ENCODE data around the gene WNT1. TPM values are rescaled to one million over a fixed set of nuclear protein-coding genes. Genes with fewer than 3 reads are reported as not detected.

Gene WNT1
- polyA plus RNA-seq, 3 donors: 0.33 TPM; not detected in 2

- 100% methylated on average over 1 of the region's 9 CpGs for WGBS (ENCODE audit: insufficient coverage)
- H3K27me3 ChIP-seq (ENCODE audit: control insufficient read depth in 2 of 2, insufficient read depth in 2 of 2, low read length in 2 of 2): no peaks in the 10 kb centered on the region
- TF ChIP-seq CTCF (IDR thresholded peaks at IDR 0.05): no peak
- Mint-ChIP-seq H3K4me1 (peaks cover 5% of the 10 kb centered on the region), H3K27ac (peak overlapping the region in 1 of 7 donors; percentile 12), H3K9me3 (peaks cover 0 to 1% (median 0%) of the 10 kb centered on the region in 7 donors), H3K27me3 (ENCODE audit: low read depth in 3 of 3) (no peaks in the 10 kb centered on the region), H3K4me3 (no peak overlapping the region), H3K36me3 (peaks cover 79 to 88% of the 10 kb centered on the region in 2 donors)
- H3K27ac ChIP-seq (ENCODE audit: low read depth in 1 of 2, low read length in 2 of 2): no peak overlapping the region
- H3K4me2 ChIP-seq (replicated peaks; ENCODE audit: extremely low read depth, low read length, poor library complexity, severe bottlenecking): no peak overlapping the region
- H4K20me1 ChIP-seq (ENCODE audit: insufficient read depth, low read length): peaks cover 61% of the 10 kb centered on the region
- H2AFZ ChIP-seq (ENCODE audit: insufficient read depth, low read depth, low read length, poor library complexity, severe bottlenecking): no peak overlapping the region
- no peak overlapping the region for H3K9ac ChIP-seq (ENCODE audit: insufficient read depth, low read length, poor library complexity, severe bottlenecking)
- peaks cover 72 to 94% of the 10 kb centered on the region in 2 donors for H3K36me3 ChIP-seq (replicated peaks in 1 of 2; ENCODE audit: control insufficient read depth in 1 of 2, insufficient read depth in 2 of 2, low read length in 2 of 2)
- H3K79me2 ChIP-seq (ENCODE audit: insufficient read depth, low read length): no peaks in the 10 kb centered on the region
- no peak for DNase-seq
- H3K4me1 ChIP-seq (ENCODE audit: control insufficient read depth in 1 of 2, insufficient read depth in 2 of 2, low read length in 2 of 2): peaks cover 5% of the 10 kb centered on the region in 2 donors
- no peak overlapping the region for H3K4me3 ChIP-seq (replicated peaks in 1 of 3; ENCODE audit: low read depth in 2 of 3, low read length in 3 of 3)
- intact Hi-C loops (cut with micrococcal nuclease): no loop called here
- no peaks in the 10 kb centered on the region for H3K9me3 ChIP-seq (replicated peaks in 1 of 2; ENCODE audit: control insufficient read depth in 1 of 2, insufficient read depth in 1 of 2, low read length in 2 of 2)
Measured at GRCh38 chr12:48933664-48934311, 44.3 kb upstream of the WNT1 start.

- no peak overlapping the region for H3K4me2 ChIP-seq (replicated peaks; ENCODE audit: extremely low read depth, low read length, poor library complexity, severe bottlenecking)
- no peaks in the 10 kb centered on the region for H3K27me3 ChIP-seq (ENCODE audit: control insufficient read depth in 2 of 2, insufficient read depth in 2 of 2, low read length in 2 of 2)
- Mint-ChIP-seq H3K27ac (peak overlapping the region in 1 of 7 donors; percentile 15), H3K4me1 (peaks cover 10% of the 10 kb centered on the region), H3K4me3 (no peak overlapping the region), H3K36me3 (peaks cover 82 to 90% of the 10 kb centered on the region in 2 donors), H3K27me3 (ENCODE audit: low read depth in 3 of 3) (no peaks in the 10 kb centered on the region), H3K9me3 (peaks cover 0 to 1% (median 0%) of the 10 kb centered on the region in 7 donors)
- no peak overlapping the region for H2AFZ ChIP-seq (ENCODE audit: insufficient read depth, low read depth, low read length, poor library complexity, severe bottlenecking)
- peaks cover 66% of the 10 kb centered on the region for H4K20me1 ChIP-seq (ENCODE audit: insufficient read depth, low read length)
- WGBS (ENCODE audit: insufficient coverage): no CpG with 5 or more reads among the region's 1 CpG
- DNase-seq: no peak
- TF ChIP-seq CTCF (IDR thresholded peaks at IDR 0.05): no peak
- H3K4me3 ChIP-seq (replicated peaks in 1 of 3; ENCODE audit: low read depth in 2 of 3, low read length in 3 of 3): no peak overlapping the region
- H3K79me2 ChIP-seq (ENCODE audit: insufficient read depth, low read length): no peaks in the 10 kb centered on the region
- no peak overlapping the region for H3K27ac ChIP-seq (ENCODE audit: low read depth in 1 of 2, low read length in 2 of 2)
- peaks cover 69 to 94% of the 10 kb centered on the region in 2 donors for H3K36me3 ChIP-seq (replicated peaks in 1 of 2; ENCODE audit: control insufficient read depth in 1 of 2, insufficient read depth in 2 of 2, low read length in 2 of 2)
- H3K4me1 ChIP-seq (ENCODE audit: control insufficient read depth in 1 of 2, insufficient read depth in 2 of 2, low read length in 2 of 2): peaks cover 10% of the 10 kb centered on the region in 2 donors
- no peak overlapping the region for H3K9ac ChIP-seq (ENCODE audit: insufficient read depth, low read length, poor library complexity, severe bottlenecking)
- intact Hi-C loops (cut with micrococcal nuclease): no loop called here
- H3K9me3 ChIP-seq (replicated peaks in 1 of 2; ENCODE audit: control insufficient read depth in 1 of 2, insufficient read depth in 1 of 2, low read length in 2 of 2): no peaks in the 10 kb centered on the region
Measured at GRCh38 chr12:48934312-48934706, 43.8 kb upstream of the WNT1 start.
